OCI-LY3 (cell line): Measurements from ENCODE around the gene PTPRR.

Source experiments
- H2AFZ ChIP-seq: fragments of 200-600, 300-600 bp; shearing (Covaris generic); 2 replicates; pipeline ENCODE4 v1.6.0; 2014; ENCODE audit warnings: antibody characterized with exemption, low read depth, low read length
- H3K27ac ChIP-seq: fragments of 200-600, 300-600 bp; sonication (generic); 2 replicates; pipeline ENCODE4 v1.5.1; 2014; ENCODE audit warnings: mild to moderate bottlenecking, low read length, moderate library complexity, mixed read lengths
- H3K27me3 ChIP-seq: fragments of 200-600, 300-600 bp; sonication (generic); 2 replicates; pipeline ENCODE4 v1.6.1; 2014; ENCODE audit warnings: low read depth, low read length, mixed read lengths
- H3K36me3 ChIP-seq: fragments of 200-600, 300-600 bp; sonication (generic); replicated peaks from 2 replicates; pipeline ENCODE3; 2014; ENCODE audit warnings: low read depth, low read length, mixed read lengths
- H3K4me1 ChIP-seq: fragments of 300-600, 200-600 bp; sonication (generic); 2 replicates; pipeline ENCODE4 v1.6.1; 2014; ENCODE audit warnings: low read length, mixed read lengths
- H3K4me2 ChIP-seq: fragments of 200-600, 300-600 bp; sonication (generic); 2 replicates; pipeline ENCODE4 v1.6.1; 2014; ENCODE audit warnings: low read length, mixed read lengths
- H3K4me3 ChIP-seq: fragments of 300-600, 200-600 bp; sonication (generic); 2 replicates; pipeline ENCODE4 v1.5.1; 2014; ENCODE audit warnings: antibody characterized with exemption, mild to moderate bottlenecking, low read length, moderate library complexity
- H3K79me2 ChIP-seq: fragments of 300-600, 200-600 bp; shearing (Covaris generic); 2 replicates; pipeline ENCODE4 v1.6.1; 2014; ENCODE audit warnings: mild to moderate bottlenecking, low read length, mixed read lengths
- H3K9ac ChIP-seq: fragments of 300-600, 200-600 bp; shearing (Covaris generic); 2 replicates; pipeline ENCODE4 v1.6.0; 2014; ENCODE audit warnings: mild to moderate bottlenecking, low read length, moderate library complexity
- H3K9me3 ChIP-seq: fragments of 200-600, 300-600 bp; shearing (Covaris generic); 2 replicates; pipeline ENCODE4 v1.6.1; 2014; ENCODE audit warnings: low read length, mixed read lengths; ENCODE audit not compliant: insufficient read depth
- H4K20me1 ChIP-seq: fragments of 200-600, 300-600 bp; sonication (generic); 2 replicates; pipeline ENCODE4 v1.6.1; 2016; ENCODE audit warnings: low read length, mixed read lengths; ENCODE audit not compliant: insufficient read depth
- CTCF ChIP-seq: fragments of 200-600, 300-600 bp; sonication (generic); IDR thresholded peaks from 2 replicates; pipeline ENCODE4 v1.5.1; 2014; ENCODE audit warnings: antibody characterized with exemption, low read length, low read depth
- EZH2phosphoT487 ChIP-seq: fragments of 200-600 bp; shearing (Covaris generic); IDR thresholded peaks from 2 replicates; pipeline ENCODE4 v1.6.1; 2018; ENCODE audit warnings: antibody characterized with exemption, mixed run types, low read depth

The PTPRR gene

GRCh38 chr12:70747445-70748260, 172.9 kb downstream of the PTPRR start:
- no peak overlapping the region for H3K4me3 ChIP-seq
- H3K4me2 ChIP-seq = no peak overlapping the region
- H3K9me3 ChIP-seq = no peaks in the 10 kb centered on the region
- no peak overlapping the region for H3K9ac ChIP-seq
- H4K20me1 ChIP-seq = no peaks in the 10 kb centered on the region
- H3K36me3 ChIP-seq = no peaks in the 10 kb centered on the region
- H2AFZ ChIP-seq = no peak overlapping the region
- no peak for TF ChIP-seq EZH2phosphoT487
- no peak for TF ChIP-seq CTCF
- H3K27ac ChIP-seq = no peak overlapping the region
- H3K27me3 ChIP-seq = peaks cover 31% of the 10 kb centered on the region
- no peaks in the 10 kb centered on the region for H3K79me2 ChIP-seq
- H3K4me1 ChIP-seq = peaks cover 5% of the 10 kb centered on the region; the same call in 1 of the 2 replicates

DNA sequence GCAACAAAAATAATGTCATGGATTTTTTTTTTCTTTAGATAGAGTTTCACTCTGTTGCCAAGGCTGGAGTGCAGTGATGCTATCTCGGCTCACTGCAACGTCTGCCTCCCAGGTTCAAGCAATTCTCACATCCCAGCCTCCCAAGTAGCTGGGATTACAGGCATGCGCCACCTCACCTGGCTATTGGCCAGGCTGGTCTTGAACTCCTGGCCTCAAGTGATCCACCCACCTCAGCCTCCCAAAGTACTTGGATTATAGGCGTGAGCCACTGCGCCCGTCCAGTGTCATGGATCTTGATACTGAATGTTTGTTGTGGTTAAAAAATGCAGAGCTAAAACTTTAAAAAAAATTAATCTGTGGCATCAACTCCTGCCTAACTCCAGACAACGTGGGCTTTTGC, 175.5 kb downstream of the PTPRR start:
- Histone ChIP-seq H3K4me1 (peaks cover 5% of the 10 kb centered on the region; the same call in 1 of the 2 replicates), H3K9ac (no peak overlapping the region), H3K36me3 (no peaks in the 10 kb centered on the region), H4K20me1 (no peaks in the 10 kb centered on the region), H3K27ac (no peak overlapping the region), H3K4me3 (no peak overlapping the region), H3K4me2 (no peak overlapping the region), H3K27me3 (peaks cover 15% of the 10 kb centered on the region), H2AFZ (no peak overlapping the region), H3K9me3 (no peaks in the 10 kb centered on the region), H3K79me2 (no peaks in the 10 kb centered on the region)
- TF ChIP-seq CTCF = no peak
- TF ChIP-seq EZH2phosphoT487 = no peak

GRCh38 chr12:70744178-70744577, 176.4 kb downstream of the PTPRR start:
- H3K9me3 ChIP-seq = no peaks in the 10 kb centered on the region
- H3K4me2 ChIP-seq = no peak overlapping the region
- peaks cover 5% of the 10 kb centered on the region; the same call in 1 of the 2 replicates for H3K4me1 ChIP-seq
- H3K36me3 ChIP-seq = no peaks in the 10 kb centered on the region
- TF ChIP-seq CTCF (no peak), EZH2phosphoT487 (no peak)
- H3K9ac ChIP-seq = no peak overlapping the region
- no peak overlapping the region for H3K4me3 ChIP-seq
- H3K27ac ChIP-seq = no peak overlapping the region
- no peak overlapping the region for H2AFZ ChIP-seq
- H3K79me2 ChIP-seq = no peaks in the 10 kb centered on the region
- no peaks in the 10 kb centered on the region for H4K20me1 ChIP-seq
- peaks cover 15% of the 10 kb centered on the region for H3K27me3 ChIP-seq

- Histone ChIP-seq H2AFZ (no peak overlapping the region), H3K79me2 (no peaks in the 10 kb centered on the region), H3K4me1 (peaks cover 5% of the 10 kb centered on the region; the same call in 1 of the 2 replicates), H3K4me3 (no peak overlapping the region), H3K27ac (no peak overlapping the region), H3K36me3 (no peaks in the 10 kb centered on the region), H3K9ac (no peak overlapping the region), H3K9me3 (no peaks in the 10 kb centered on the region), H4K20me1 (no peaks in the 10 kb centered on the region), H3K4me2 (no peak overlapping the region), H3K27me3 (0 out of 2 replicates have a peak, but pooled peaks cover 9% of the 10 kb centered on the region)
- TF ChIP-seq CTCF (no peak), EZH2phosphoT487 (no peak)
These were observed 179.3 kb downstream of the PTPRR start for GRCh38 chr12:70741256-70741655.
